DOHH2 (cell line): ENCODE measurements around the gene NLGN3.

ENCODE experiments used
- CTCF ChIP-seq: fragments of 200-600 bp; sonication (generic); IDR thresholded peaks from one replicate; pipeline ENCODE4 v1.5.1; 2014; ENCODE audit warnings: antibody characterized with exemption, mild to moderate bottlenecking, low read depth, low read length; ENCODE audit not compliant: poor library complexity, severe bottlenecking
- EZH2phosphoT487 ChIP-seq: fragments of 200-600 bp; sonication (generic); IDR thresholded peaks from 2 replicates; pipeline ENCODE4 v1.6.1; 2017; ENCODE audit warnings: borderline replicate concordance, mild to moderate bottlenecking, antibody characterized with exemption, low read length, moderate library complexity, mixed read lengths

DNA sequence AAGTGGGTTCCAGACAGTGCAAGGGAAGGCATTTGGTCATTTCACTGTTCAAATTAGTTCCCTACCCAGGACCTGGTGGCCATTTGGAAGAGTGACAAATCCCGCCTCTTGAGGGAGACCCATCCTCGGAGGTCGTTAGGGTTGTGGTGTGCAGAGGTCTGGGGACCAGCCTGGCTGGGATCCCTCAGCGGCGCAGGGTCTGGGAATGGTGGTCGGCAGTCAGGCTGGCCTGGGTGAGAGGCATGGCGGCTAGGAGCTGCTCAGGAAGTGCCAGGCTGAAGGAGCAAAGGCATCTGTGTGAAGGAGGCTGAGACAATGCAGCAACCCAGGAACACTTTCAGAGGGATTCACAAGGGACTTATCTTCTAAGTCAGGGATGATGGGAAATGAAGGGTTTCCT lies 6.7 kb downstream of the NLGN3 start:
- no peak for TF ChIP-seq CTCF
- TF ChIP-seq EZH2phosphoT487 = no peak
